Memory B cell (primary cell): ENCODE results near the gene EEF2.
"Not testable (repeated sequence)": the region's sequence is repeated elsewhere in the genome, so short reads cannot be mapped to it uniquely, and the experiment has no call there.

Source experiments
- ATAC-seq: fragments of 150-1000 bp; cut with Tn5 transposase; 2 replicates; pipeline ENCODE4 v1.10.0; 2021; ENCODE audit warnings: low read depth, mild to moderate bottlenecking, moderate library complexity
- DNase-seq, 2 donors: peaks; one replicate each; pipeline ENCODE4 v3.0.0; 2022; ENCODE audit warnings: low spot score in 2 of 2
- H3K27ac Mint-ChIP-seq: one replicate; pipeline ENCODE4 v1.8.0; 2022; ENCODE audit warnings: mild to moderate bottlenecking, moderate library complexity, mixed read lengths
- H3K27me3 Mint-ChIP-seq: one replicate; pipeline ENCODE4 v1.8.0; 2022; ENCODE audit warnings: mixed read lengths
- H3K36me3 Mint-ChIP-seq: one replicate; pipeline ENCODE4 v1.8.0; 2022; ENCODE audit warnings: mild to moderate bottlenecking, mixed read lengths
- H3K4me1 Mint-ChIP-seq: one replicate; pipeline ENCODE4 v1.8.0; 2022; ENCODE audit warnings: mixed read lengths
- H3K4me3 Mint-ChIP-seq: one replicate; pipeline ENCODE4 v1.8.0; 2022; ENCODE audit warnings: mild to moderate bottlenecking, moderate library complexity, mixed read lengths
- H3K9me3 Mint-ChIP-seq: one replicate; pipeline ENCODE4 v1.8.0; 2022; ENCODE audit warnings: mixed read lengths

EEF2 gene

DNA sequence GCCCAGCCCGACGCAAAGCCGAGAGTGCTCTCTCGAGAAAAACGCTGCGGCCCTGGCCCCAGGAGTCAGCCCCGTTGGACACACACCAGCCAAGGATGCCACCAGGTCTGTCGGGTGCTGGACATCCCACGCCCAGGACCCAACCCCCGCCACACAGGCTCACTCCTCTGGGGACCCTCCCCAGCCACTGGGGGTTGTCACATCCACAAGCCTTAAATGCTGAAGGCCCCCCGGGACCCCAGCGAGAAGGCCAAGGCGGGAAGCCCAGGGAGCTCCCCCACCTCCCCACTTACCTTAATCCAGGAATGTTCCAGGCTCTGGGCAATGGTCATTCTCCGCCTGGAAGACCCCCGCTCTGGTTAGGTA lies 25.5 kb downstream of the EEF2 start:
- Mint-ChIP-seq H3K4me3 (no peak overlapping the region), H3K27me3 (no peaks in the 10 kb centered on the region), H3K27ac (no peak overlapping the region), H3K4me1 (no peaks in the 10 kb centered on the region), H3K9me3 (no peaks in the 10 kb centered on the region), H3K36me3 (peaks cover 9% of the 10 kb centered on the region)
- DNase-seq: no peak
- no peak for ATAC-seq

DNA sequence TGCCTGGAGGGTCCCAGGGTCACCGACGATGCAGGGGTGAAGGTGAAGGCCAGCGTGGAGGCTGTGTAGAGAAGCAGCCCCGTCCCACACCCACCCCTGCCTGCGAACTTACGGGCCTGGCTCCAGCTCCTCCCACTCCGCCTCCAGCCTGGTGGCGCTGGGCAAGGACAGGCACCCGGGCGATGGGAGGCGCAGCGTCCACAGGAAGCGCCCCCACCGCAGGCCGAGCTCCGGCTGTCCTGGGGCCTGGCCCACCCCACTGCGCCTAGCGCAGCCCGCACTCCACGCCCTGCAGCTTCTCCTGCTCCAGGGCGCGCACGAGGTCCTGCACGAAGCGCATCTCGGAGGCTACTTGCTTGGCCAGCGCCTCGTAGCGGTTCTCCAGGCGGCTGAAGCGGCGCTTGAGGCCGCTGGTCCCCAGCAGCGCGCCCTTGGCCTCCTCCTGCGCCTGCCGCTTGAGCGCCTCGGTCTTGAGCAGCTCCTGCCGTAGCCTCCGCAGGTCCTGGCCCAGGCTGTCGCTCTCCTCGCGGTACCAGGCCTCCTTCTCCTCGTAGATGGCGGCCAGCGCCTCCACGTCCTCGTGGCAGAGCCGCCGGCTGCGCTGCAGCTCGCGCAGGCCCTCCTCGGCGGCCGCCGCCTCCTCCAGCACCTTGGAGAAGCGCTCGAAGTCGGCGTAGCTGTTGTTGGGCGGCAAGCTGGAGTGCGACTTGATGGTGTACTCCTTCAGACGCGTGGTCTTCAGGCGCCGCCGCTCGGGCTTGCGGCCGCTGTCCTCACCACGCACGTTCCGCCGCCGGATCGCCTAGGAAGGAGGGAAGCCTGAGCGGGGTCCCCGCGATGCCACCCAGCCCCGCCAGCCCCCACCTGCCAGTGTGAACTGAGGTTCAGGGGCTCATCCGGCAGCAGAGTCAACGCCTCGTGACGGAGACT lies 26.2 kb downstream of the EEF2 start:
- no peaks in the 10 kb centered on the region for H3K4me1 Mint-ChIP-seq
- DNase-seq (no peak), ATAC-seq (no peak)
- no peak overlapping the region for H3K4me3 Mint-ChIP-seq
- H3K27me3 Mint-ChIP-seq: no peaks in the 10 kb centered on the region
- no peak overlapping the region for H3K27ac Mint-ChIP-seq
- peaks cover 9% of the 10 kb centered on the region for H3K36me3 Mint-ChIP-seq
- no peaks in the 10 kb centered on the region for H3K9me3 Mint-ChIP-seq

DNA sequence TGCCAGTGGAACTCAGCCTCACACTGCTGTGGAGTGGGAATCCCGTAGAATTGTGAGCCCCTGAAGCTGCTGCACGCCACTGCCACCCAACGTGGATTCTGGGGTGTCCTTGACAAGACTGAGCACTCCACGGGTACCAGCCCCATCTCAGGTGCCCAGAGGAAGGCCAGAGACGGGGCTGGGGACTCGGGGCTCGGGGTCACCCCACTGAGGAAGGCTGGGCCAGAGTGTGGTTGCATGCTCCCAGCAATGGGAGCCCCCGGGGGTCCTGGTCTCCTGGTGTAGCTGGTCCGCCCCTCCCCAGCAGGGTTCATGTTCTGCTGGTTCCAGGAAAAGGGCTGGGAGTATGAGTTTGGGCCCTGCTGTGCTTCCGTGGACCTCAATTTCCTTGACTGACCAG lies 29.6 kb downstream of the EEF2 start:
- Mint-ChIP-seq H3K27me3 (peaks cover 1% of the 10 kb centered on the region), H3K27ac (no peak overlapping the region), H3K4me3 (no peak overlapping the region), H3K4me1 (peaks cover 2% of the 10 kb centered on the region), H3K36me3 (peaks cover 3% of the 10 kb centered on the region), H3K9me3 (no peaks in the 10 kb centered on the region)
- DNase-seq (no peak), ATAC-seq (no peak)

DNA sequence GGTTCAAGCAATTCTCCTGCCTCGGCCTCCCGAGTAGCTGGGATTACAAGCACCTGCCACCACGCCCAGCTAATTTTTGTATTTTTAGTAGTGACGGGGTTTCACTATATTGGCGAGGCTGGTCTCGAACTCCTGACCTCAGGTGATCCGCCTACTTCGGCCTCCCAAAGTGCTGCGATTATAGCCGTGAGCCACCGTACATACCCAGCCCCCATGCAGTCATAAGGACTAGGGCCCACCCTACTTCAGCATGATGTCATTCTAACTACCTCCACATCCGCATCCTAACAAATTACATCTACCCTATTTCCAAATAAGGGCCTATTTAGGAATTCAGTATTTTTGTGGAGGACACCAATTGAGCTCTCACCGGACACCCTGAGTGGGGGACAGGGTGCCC lies 30.0 kb downstream of the EEF2 start:
- not testable (repeated sequence) for H3K27me3 Mint-ChIP-seq, H3K36me3 Mint-ChIP-seq, ATAC-seq

DNA sequence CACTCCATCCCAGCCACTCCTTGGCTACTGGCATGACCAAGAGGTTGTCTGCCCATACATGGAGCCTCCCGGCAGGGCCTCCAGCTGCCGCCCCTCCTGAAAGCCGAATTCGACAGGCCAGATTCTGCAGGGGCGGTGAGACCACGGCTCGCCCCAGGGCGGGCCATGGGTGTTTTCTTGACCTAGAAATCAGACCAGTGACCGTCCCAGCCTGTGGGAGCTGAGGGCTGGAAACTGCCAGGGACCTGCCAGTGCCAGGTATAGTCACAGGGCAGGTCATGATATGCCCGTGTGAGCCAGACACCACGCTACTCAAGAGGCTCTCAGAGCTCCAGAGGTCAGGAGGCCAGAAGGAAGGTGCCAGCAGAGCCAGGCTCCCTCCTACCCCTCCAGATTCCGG lies 31.2 kb downstream of the EEF2 start:
- Mint-ChIP-seq H3K4me3 (no peak overlapping the region), H3K27me3 (peaks cover 1% of the 10 kb centered on the region), H3K36me3 (peaks cover 2% of the 10 kb centered on the region), H3K4me1 (peaks cover 2% of the 10 kb centered on the region), H3K27ac (no peak overlapping the region), H3K9me3 (no peaks in the 10 kb centered on the region)
- ATAC-seq (no peak), DNase-seq (no peak)

More for the DNA sequence above, 30.0 kb downstream of the EEF2 start:
- H3K4me1 Mint-ChIP-seq, H3K4me3 Mint-ChIP-seq, DNase-seq, H3K27ac Mint-ChIP-seq, H3K9me3 Mint-ChIP-seq: not testable (repeated sequence)

DNA sequence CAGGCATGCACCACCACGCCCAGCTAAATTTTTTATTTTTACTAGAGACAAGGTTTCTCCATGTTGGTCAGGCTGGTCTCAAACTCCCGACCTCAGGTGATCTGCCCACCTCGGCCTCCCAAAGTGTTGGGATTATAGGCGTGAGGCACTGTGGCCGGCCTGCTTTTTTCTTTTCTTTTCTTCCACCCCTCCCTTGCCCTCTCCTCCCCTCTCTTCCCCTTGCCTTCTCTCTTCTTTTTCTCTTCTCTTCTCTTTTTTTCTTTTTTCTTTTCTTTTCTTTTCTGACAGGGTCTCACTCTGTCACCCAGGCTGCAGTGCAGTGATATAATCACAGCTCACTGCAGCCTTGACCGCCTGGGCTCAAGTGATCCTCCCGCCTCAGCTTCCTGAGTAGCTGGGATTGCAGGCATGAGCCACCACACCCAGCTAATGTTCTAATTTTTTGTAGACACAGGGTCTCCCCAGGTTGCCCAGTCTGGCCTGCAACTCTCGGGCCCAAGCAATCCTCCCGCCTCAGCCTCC lies 32.4 kb downstream of the EEF2 start:
- ATAC-seq: not testable (repeated sequence)

DNA sequence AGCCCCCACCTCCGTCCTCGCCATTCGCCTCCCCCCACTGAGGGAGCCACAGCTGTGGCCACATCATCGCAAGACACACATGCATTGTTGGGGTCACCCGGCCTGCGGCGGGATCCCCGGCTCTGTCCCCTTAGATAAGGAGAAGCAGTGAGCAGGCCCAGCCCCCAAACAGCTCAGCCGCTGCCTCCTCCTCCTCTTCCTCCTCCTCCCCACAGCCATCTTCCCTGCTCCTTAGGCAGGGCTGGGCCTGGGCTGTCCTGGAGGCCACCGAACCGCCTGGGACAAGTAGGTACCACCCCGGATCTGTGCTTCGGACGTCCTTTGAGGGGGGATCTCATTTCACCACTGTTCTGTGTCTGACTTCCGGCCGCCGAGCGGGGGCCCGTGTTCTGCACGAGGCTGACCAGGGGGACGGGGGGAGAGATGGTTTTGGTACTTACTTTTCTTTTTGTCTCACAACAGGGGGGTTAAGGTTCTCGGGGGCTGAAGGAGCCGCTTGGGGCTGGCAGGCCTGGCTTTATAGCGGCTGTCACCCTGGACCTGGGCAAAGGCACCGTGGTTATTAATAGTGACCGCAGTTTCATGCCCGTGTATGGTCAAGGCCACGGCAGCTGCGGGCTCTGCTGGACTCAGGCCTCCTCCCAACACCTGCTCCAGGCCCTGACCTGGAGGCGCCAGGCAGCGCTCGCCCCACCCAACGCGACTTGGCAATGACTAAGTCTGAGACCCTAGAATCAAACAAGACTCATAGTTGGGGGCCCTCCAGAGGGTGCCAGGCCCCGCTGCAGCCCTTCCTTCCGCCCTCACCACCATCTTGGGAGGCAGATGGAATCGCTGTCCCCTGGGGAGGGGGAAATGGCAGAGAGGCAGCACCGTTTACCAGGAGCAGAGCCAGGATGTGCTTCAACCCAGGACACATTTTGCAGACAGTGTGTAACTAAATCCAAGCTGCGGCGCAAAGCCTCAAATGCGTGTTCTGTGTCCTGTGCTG lies 34.1 kb downstream of the EEF2 start:
- peaks cover 2% of the 10 kb centered on the region for H3K4me1 Mint-ChIP-seq
- H3K36me3 Mint-ChIP-seq: peaks cover 4% of the 10 kb centered on the region
- DNase-seq (no peak), ATAC-seq (peak; percentile 29)
- no peaks in the 10 kb centered on the region for H3K9me3 Mint-ChIP-seq
- peaks cover 7% of the 10 kb centered on the region for H3K27me3 Mint-ChIP-seq
- peak overlapping the region; percentile 39 for H3K4me3 Mint-ChIP-seq
- no peak overlapping the region for H3K27ac Mint-ChIP-seq

More for the DNA sequence above, 32.4 kb downstream of the EEF2 start:
- not testable (repeated sequence) for H3K27ac Mint-ChIP-seq, H3K4me3 Mint-ChIP-seq, DNase-seq, H3K27me3 Mint-ChIP-seq, H3K36me3 Mint-ChIP-seq, H3K4me1 Mint-ChIP-seq, H3K9me3 Mint-ChIP-seq

DNA sequence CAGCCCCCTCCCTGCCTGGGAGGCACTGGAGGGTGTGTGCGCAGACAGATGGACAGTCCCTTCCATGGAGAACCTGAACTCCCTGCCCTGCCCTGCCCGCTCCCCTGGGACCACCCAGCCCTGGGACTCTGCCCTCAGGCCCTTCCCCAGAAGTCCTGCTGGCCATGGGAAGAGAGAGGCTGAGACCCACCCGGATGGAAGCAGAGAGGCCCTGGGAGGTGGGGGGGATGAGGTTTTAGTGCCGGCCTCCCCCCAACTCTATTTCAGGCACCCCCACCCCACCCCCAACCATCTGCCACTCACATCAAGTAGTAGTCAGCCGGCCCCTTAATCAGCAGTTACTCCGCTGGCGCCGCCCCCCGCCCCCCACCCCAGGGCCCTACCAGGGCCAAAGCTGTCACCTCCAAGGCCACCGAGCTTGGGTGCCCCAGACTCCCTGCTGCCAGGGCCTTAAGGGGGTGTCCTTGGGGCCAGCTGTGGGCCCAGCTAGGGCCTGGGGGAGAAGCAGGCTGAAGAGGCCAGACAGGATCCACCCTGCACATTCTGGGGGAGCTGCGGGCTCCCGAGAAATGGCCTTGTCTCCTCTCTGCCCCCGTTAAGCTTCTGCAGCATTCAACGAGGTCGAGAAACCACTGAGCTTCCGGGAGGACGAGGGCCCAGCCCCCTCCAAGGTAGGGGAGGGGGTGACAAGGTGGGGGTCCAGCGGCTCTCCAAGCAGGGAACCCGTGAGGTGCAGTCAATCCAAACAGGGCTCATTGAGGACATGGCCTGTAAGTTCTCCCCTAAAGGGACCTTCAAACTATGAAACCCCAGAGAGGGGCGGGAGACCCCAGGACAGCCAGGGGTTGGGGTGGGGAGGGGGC lies 35.0 kb downstream of the EEF2 start:
- DNase-seq (no peak), ATAC-seq (no peak)
- Mint-ChIP-seq H3K27ac (no peak overlapping the region), H3K9me3 (no peaks in the 10 kb centered on the region), H3K4me3 (no peak overlapping the region), H3K36me3 (peaks cover 2% of the 10 kb centered on the region), H3K4me1 (peaks cover 2% of the 10 kb centered on the region), H3K27me3 (peaks cover 9% of the 10 kb centered on the region)

DNA sequence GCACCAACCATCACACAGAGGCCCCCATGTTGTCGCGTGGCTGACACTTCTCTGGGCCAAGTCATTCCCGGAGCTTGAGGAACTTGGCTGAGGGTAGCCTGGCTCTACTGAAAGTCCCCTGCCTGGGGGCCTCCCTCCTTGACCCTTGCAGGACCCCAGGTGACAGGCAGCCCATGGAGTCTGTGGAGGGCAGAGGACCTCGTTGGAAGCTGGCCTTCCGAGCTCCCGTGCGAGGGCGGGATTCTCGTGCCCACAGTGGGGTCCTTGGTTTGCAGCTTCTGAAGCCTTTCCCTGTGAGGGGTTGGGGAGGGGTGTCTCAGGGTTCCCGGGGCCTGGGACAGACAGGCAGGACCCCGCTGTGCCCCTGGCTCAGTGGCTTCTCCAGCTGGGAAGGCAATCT lies 36.0 kb downstream of the EEF2 start:
- Mint-ChIP-seq H3K4me1 (peaks cover 3% of the 10 kb centered on the region), H3K4me3 (no peak overlapping the region), H3K27ac (no peak overlapping the region), H3K27me3 (peaks cover 9% of the 10 kb centered on the region), H3K9me3 (no peaks in the 10 kb centered on the region), H3K36me3 (peaks cover 2% of the 10 kb centered on the region)
- DNase-seq (no peak), ATAC-seq (no peak)

DNA sequence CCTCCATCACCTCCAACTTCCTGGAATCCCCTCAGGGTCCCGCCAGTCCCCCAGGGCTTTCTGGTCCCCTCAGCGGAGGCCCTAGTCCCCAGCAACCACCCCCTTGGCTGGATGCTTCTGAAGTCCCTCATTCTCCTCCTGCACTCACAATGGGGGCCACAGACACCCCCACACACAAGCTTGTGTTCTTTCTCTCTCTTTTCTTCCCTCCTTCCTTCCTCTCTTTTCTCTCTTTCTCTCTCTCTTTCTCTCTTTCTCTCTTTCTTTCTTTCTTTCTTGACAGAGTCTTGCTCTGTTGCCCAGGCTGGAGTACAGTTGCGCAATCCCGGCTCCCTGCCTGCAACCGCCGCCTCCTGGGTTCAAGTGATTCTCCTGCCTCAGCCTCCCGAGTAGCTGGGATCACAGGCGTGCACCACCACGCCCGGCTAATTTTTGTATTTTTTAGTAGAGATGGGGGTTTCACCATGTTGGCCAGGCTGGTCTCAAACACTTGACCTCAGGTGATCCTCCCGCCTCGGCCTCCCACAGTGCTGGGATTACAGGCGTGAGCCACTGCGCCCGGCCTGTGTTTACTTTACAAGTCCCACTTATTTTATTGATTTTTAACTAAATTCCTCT lies 37.8 kb downstream of the EEF2 start:
- DNase-seq, H3K4me1 Mint-ChIP-seq, ATAC-seq, H3K27me3 Mint-ChIP-seq, H3K27ac Mint-ChIP-seq, H3K4me3 Mint-ChIP-seq, H3K36me3 Mint-ChIP-seq, H3K9me3 Mint-ChIP-seq: not testable (repeated sequence)

DNA sequence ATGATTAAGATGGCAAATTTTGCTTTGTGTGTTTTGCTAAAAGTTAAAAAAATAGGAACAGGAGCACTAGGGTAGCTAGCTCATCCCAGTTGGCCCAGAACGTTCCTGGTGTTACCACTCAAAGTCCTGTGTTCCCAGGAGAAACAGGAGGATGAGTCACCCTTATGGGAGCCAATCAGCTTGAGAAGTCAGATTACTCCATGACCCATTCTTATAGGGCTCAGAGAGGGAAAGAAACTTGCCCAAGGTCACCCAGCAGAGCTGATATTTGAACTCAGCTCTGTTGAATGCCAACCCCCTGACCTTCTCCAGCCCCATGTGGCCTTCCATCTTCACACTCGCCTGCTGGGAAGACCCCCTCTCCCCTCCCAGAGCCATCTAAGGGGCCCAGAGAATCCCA lies 39.4 kb downstream of the EEF2 start:
- no peak for ATAC-seq

DNA sequence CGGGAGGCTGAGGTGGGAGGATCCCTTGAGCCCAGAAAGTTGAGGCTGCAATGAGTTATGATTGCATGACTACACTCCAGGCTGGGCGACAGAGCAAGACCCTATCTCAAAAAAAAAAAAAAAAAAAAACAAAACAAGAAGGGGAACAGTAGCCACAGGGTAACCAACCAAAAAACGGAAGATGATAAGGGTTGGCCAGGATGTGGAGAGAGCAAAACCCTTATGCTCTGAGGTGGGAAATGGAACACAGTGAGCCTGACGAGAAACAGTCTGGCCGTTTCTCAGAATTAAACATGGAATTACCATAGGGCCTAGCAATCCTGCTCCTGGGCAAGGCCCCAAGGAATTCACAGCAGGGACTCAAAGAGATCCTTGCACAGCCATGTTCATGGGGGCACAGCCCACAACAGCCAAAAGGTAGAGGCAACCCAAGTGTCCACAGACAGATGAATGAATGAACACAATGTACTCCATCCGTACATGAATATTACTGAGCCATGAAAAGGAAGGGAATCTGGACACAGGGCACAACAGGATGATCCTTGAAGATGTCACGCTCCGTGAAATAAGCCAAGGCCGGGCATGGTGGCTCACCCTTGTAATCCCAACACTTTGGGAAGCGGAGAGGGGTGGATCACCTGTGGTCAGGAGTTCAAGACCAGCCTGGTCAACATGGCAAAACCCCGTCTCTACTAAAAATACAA lies 41.1 kb downstream of the EEF2 start:
- Mint-ChIP-seq H3K36me3 (peaks cover 2% of the 10 kb centered on the region), H3K4me1 (peaks cover 2% of the 10 kb centered on the region), H3K27me3 (peaks cover 11% of the 10 kb centered on the region), H3K9me3 (no peaks in the 10 kb centered on the region), H3K4me3 (no peak overlapping the region), H3K27ac (no peak overlapping the region)
- ATAC-seq (no peak), DNase-seq (no peak)

More for the DNA sequence above, 39.4 kb downstream of the EEF2 start:
- Mint-ChIP-seq H3K4me1 (peaks cover 3% of the 10 kb centered on the region), H3K9me3 (no peaks in the 10 kb centered on the region), H3K27ac (no peak overlapping the region), H3K36me3 (peaks cover 2% of the 10 kb centered on the region), H3K4me3 (no peak overlapping the region), H3K27me3 (peaks cover 11% of the 10 kb centered on the region)
- DNase-seq: no peak
